GM04504 (cell line): Measurements from ENCODE around the gene RAB44.
"Not testable (repeated sequence)": the region's sequence is repeated elsewhere in the genome, so short reads cannot be mapped to it uniquely, and the experiment has no call there.

Experiments used
- DNase-seq: peaks from one replicate; pipeline ENCODE4 v3.0.0-alpha.2; 2012; ENCODE audit warnings: low read depth

RAB44 gene

GRCh38 chr6:36697481-36697903, at the start of gene RAB44:
RAB44 (plus strand) TSS chr6:36697826; CDS start chr6:36704236, 6,410 bp downstream.
- DNase-seq: no peak

GRCh38 chr6:36649086-36649485, 48.5 kb upstream of the RAB44 start:
- no peak for DNase-seq

GRCh38 chr6:36649701-36650484, 47.7 kb upstream of the RAB44 start:
- DNase-seq: no peak

GRCh38 chr6:36650848-36651478, 46.7 kb upstream of the RAB44 start:
- no peak for DNase-seq

GRCh38 chr6:36651659-36652379, 45.8 kb upstream of the RAB44 start:
- DNase-seq: no peak

GRCh38 chr6:36654469-36654868, 43.2 kb upstream of the RAB44 start:
- not testable (repeated sequence) for DNase-seq

GRCh38 chr6:36655085-36655724, 42.4 kb upstream of the RAB44 start:
- DNase-seq: no peak

- no peak for DNase-seq
Measured at GRCh38 chr6:36656441-36656840, 41.2 kb upstream of the RAB44 start.

- DNase-seq: no peak
Measured at GRCh38 chr6:36657271-36657670, 40.4 kb upstream of the RAB44 start.

- peak; percentile 60 for DNase-seq
Measured at GRCh38 chr6:36657942-36658544, 39.6 kb upstream of the RAB44 start.

GRCh38 chr6:36659271-36659670, 38.4 kb upstream of the RAB44 start:
- DNase-seq: peak; percentile 90

GRCh38 chr6:36660771-36661471, 36.7 kb upstream of the RAB44 start:
- DNase-seq: no peak

GRCh38 chr6:36662380-36662779, 35.2 kb upstream of the RAB44 start:
- no peak for DNase-seq

GRCh38 chr6:36662827-36663256, 34.8 kb upstream of the RAB44 start:
- DNase-seq: no peak

- no peak for DNase-seq
Measured at GRCh38 chr6:36663504-36664446, 33.9 kb upstream of the RAB44 start.

GRCh38 chr6:36665180-36665579, 32.4 kb upstream of the RAB44 start:
- DNase-seq: no peak

GRCh38 chr6:36666287-36666686, 31.3 kb upstream of the RAB44 start:
- no peak for DNase-seq

- peak; percentile 95 for DNase-seq
Measured at GRCh38 chr6:36666826-36667591, 30.6 kb upstream of the RAB44 start.

- no peak for DNase-seq
Measured at GRCh38 chr6:36668591-36668990, 29.0 kb upstream of the RAB44 start.
